H1 (cell line): ENCODE measurements around the gene NAGLU. TPM values are rescaled to one million over a fixed set of nuclear protein-coding genes. Genes with fewer than 3 reads are reported as not detected.

Source experiments
- CTCF ChIA-PET: fragments of 300-600 bp; sonication (Branson Sonifier 250); formaldehyde crosslinking; loops from one replicate; lab custom pipeline; 2021; ENCODE audit not compliant: partially characterized antibody; lab: Charles Lee
- POLR2A ChIA-PET: fragments of 300-600 bp; sonication (Branson Sonifier 250); formaldehyde crosslinking; loops from one replicate; lab custom pipeline; 2021; ENCODE audit warnings: inconsistent platforms; ENCODE audit not compliant: partially characterized antibody; lab: Charles Lee
- DNase-seq, 2 experiments: peaks; one replicate each; pipeline versions ENCODE4 v3.0.0 to v3.0.0-alpha.2; 2010 to 2022; ENCODE audit warnings: low spot score in 2 of 2, low read depth in 1 of 2, mixed read lengths in 1 of 2
- FAIRE-seq: peaks from 2 replicates; lab custom pipeline; 2011; peaks lifted over from hg19 to GRCh38; lab: Jason Lieb, UNC
- H2AFZ ChIP-seq: 2 replicates; pipeline ENCODE4 v1.8.1; 2012; ENCODE audit warnings: low read length, inconsistent platforms
- H2AK5ac ChIP-seq: 2 replicates; pipeline ENCODE4 v1.6.1; 2013; ENCODE audit warnings: low read depth, low read length
- H2BK120ac ChIP-seq: replicated peaks from 2 replicates; pipeline ENCODE3; 2013; ENCODE audit warnings: low read depth, low read length, inconsistent platforms
- H2BK12ac ChIP-seq: 2 replicates; pipeline ENCODE4 v1.6.1; 2013; ENCODE audit warnings: low read depth, low read length
- H2BK15ac ChIP-seq: 2 replicates; pipeline ENCODE4 v1.6.1; 2013; ENCODE audit warnings: low read length
- H2BK20ac ChIP-seq: 2 replicates; pipeline ENCODE4 v1.6.1; 2013; ENCODE audit warnings: low read length
- H2BK5ac ChIP-seq: 2 replicates; pipeline ENCODE4 v1.6.1; 2013; ENCODE audit warnings: low read depth, low read length
- H3K14ac ChIP-seq: 2 replicates; pipeline ENCODE4 v1.6.1; 2013; ENCODE audit warnings: inconsistent platforms; ENCODE audit not compliant: insufficient read length
- H3K18ac ChIP-seq: 2 replicates; pipeline ENCODE4 v1.6.1; 2013; ENCODE audit warnings: low read length; ENCODE audit errors: extremely low read depth
- H3K23ac ChIP-seq: 2 replicates; pipeline ENCODE4 v1.6.1; 2013; ENCODE audit warnings: inconsistent platforms; ENCODE audit not compliant: insufficient read length
- H3K23me2 ChIP-seq: 2 replicates; pipeline ENCODE4 v1.6.1; 2013; ENCODE audit warnings: low read depth, low read length
- H3K27ac ChIP-seq: 2 replicates; pipeline ENCODE4 v1.6.1; 2011; ENCODE audit warnings: low read depth, low read length, inconsistent platforms
- H3K27me3 ChIP-seq, 4 experiments: replicated peaks in 1 of 4; 1 replicate in 1 of 4; 2 replicates in 3 of 4; pipeline versions ENCODE4 v1.6.1 to v1.8.1; 2011 to 2013; ENCODE audit warnings: low read length in 3 of 4, mild to moderate bottlenecking in 3 of 4, inconsistent platforms in 2 of 4, mixed read lengths in 2 of 4, moderate library complexity in 1 of 4; ENCODE audit not compliant: control insufficient read depth in 3 of 4, insufficient read depth in 3 of 4; ENCODE audit errors: extremely low read depth in 1 of 4
- H3K36me3 ChIP-seq, 4 experiments: 2 replicates each; pipeline versions ENCODE4 v1.6.1 to v1.8.1; 2011 to 2013; ENCODE audit warnings: mild to moderate bottlenecking in 4 of 4, low read length in 3 of 4, moderate library complexity in 2 of 4, control low read depth in 1 of 4, inconsistent platforms in 1 of 4; ENCODE audit not compliant: insufficient read depth in 4 of 4, control insufficient read depth in 2 of 4
- H3K4ac ChIP-seq: replicated peaks from 2 replicates; pipeline ENCODE3; 2013; ENCODE audit warnings: low read length, low read depth, mixed read lengths, inconsistent platforms; ENCODE audit not compliant: insufficient read length
- H3K4me1 ChIP-seq, 4 experiments: replicated peaks in 1 of 4; 1 replicate in 1 of 4; 2 replicates in 3 of 4; pipeline versions ENCODE4 v1.6.1 to v1.8.1; 2011 to 2013; ENCODE audit warnings: low read length in 3 of 4, inconsistent platforms in 2 of 4, mixed read lengths in 1 of 4; ENCODE audit not compliant: insufficient read depth in 4 of 4, control insufficient read depth in 3 of 4
- H3K4me2 ChIP-seq, 2 experiments: 2 replicates each; pipeline versions ENCODE4 v1.6.1 to v1.8.1; 2011 to 2013; ENCODE audit warnings: low read depth in 2 of 2, low read length in 2 of 2, control low read depth in 1 of 2, inconsistent platforms in 1 of 2, mild to moderate bottlenecking in 1 of 2; ENCODE audit not compliant: insufficient read depth in 1 of 2
- H3K4me3 ChIP-seq, 4 experiments: fragments of 200-600, 300-600 bp in 1 of 4; sonication (generic), shearing (Covaris generic), sonication (Bioruptor Twin) in 1 of 4; 2 replicates each; pipeline versions ENCODE4 v1.5.1 to v1.8.1; 2011 to 2016; ENCODE audit warnings: low read length in 4 of 4, low read depth in 3 of 4, control low read depth in 2 of 4, inconsistent platforms in 2 of 4, mild to moderate bottlenecking in 2 of 4, mixed read lengths in 1 of 4, moderate library complexity in 1 of 4; ENCODE audit not compliant: insufficient read depth in 2 of 4; ENCODE audit errors: extremely low read depth in 1 of 4
- H3K56ac ChIP-seq: replicated peaks from 2 replicates; pipeline ENCODE3; 2013; ENCODE audit warnings: low read depth, mild to moderate bottlenecking, mixed read lengths, low read length, inconsistent platforms; ENCODE audit not compliant: insufficient read length
- H3K79me1 ChIP-seq: 2 replicates; pipeline ENCODE4 v1.6.1; 2013; ENCODE audit warnings: low read depth, low read length, control low read depth
- H3K79me2 ChIP-seq, 2 experiments: 2 replicates each; pipeline versions ENCODE4 v1.6.1 to v1.8.1; 2012 to 2013; ENCODE audit warnings: low read length in 2 of 2, mild to moderate bottlenecking in 2 of 2, inconsistent platforms in 1 of 2; ENCODE audit not compliant: insufficient read depth in 2 of 2, control insufficient read depth in 1 of 2
- H3K9ac ChIP-seq, 4 experiments: replicated peaks in 1 of 4; 1 replicate in 1 of 4; 2 replicates in 3 of 4; pipeline versions ENCODE4 v1.6.1 to v1.8.1; 2011 to 2013; ENCODE audit warnings: low read depth in 3 of 4, low read length in 3 of 4, control low read depth in 2 of 4, mild to moderate bottlenecking in 2 of 4, moderate library complexity in 2 of 4, inconsistent platforms in 1 of 4; ENCODE audit errors: extremely low read depth in 1 of 4
- H3K9me3 ChIP-seq, 2 experiments: 2 replicates each; pipeline versions ENCODE4 v1.6.1 to v1.8.1; 2012 to 2013; ENCODE audit warnings: mild to moderate bottlenecking in 2 of 2, moderate library complexity in 2 of 2, control low read depth in 1 of 2, inconsistent platforms in 1 of 2, low read depth in 1 of 2, low read length in 1 of 2, mixed read lengths in 1 of 2; ENCODE audit not compliant: insufficient read depth in 2 of 2
- H4K20me1 ChIP-seq, 2 experiments: replicated peaks in 1 of 2; 2 replicates each; pipeline versions ENCODE3 to v1.8.1; 2011 to 2013; ENCODE audit warnings: inconsistent platforms in 2 of 2, low read length in 2 of 2, mild to moderate bottlenecking in 1 of 2; ENCODE audit not compliant: insufficient read depth in 2 of 2, control insufficient read depth in 1 of 2
- H4K5ac ChIP-seq: 2 replicates; pipeline ENCODE4 v1.6.1; 2013; ENCODE audit warnings: low read length, low read depth, mixed read lengths, inconsistent platforms; ENCODE audit not compliant: insufficient read length
- H4K8ac ChIP-seq: 2 replicates; pipeline ENCODE4 v1.8.0; 2013; ENCODE audit warnings: mild to moderate bottlenecking, moderate library complexity, low read length, inconsistent platforms; ENCODE audit not compliant: insufficient read depth; ENCODE audit errors: extremely low read depth
- H4K91ac ChIP-seq: replicated peaks from 2 replicates; pipeline ENCODE3; 2013; ENCODE audit warnings: low read length, mixed read lengths, inconsistent platforms; ENCODE audit not compliant: insufficient read length
- BACH1 ChIP-seq: IDR thresholded peaks from 2 replicates; pipeline ENCODE4 v1.6.1; 2012; ENCODE audit warnings: low read length, improper control_type of control experiment
- JUN ChIP-seq: IDR thresholded peaks from 2 replicates; pipeline ENCODE4 v1.6.1; 2011; ENCODE audit warnings: low read depth, mild to moderate bottlenecking, improper control_type of control experiment, low read length
- JUND ChIP-seq: IDR thresholded peaks from 2 replicates; pipeline ENCODE4 v1.6.1; 2011; ENCODE audit warnings: mild to moderate bottlenecking, improper control_type of control experiment, low read length
- KDM4A ChIP-seq: IDR thresholded peaks from one replicate; pipeline ENCODE4 v1.7.1; 2012; ENCODE audit warnings: low read depth, mild to moderate bottlenecking, moderate library complexity, low read length, inconsistent platforms; ENCODE audit not compliant: severe bottlenecking
- PHF8 ChIP-seq: fragments of 200-600 bp; sonication (generic); conservative IDR thresholded peaks from 2 replicates; pipeline ENCODE4 v1.7.1; 2012; ENCODE audit warnings: low read depth, mild to moderate bottlenecking, inconsistent platforms, low read length, moderate library complexity
- POLR2AphosphoS5 ChIP-seq: IDR thresholded peaks from 2 replicates; pipeline ENCODE4 v1.6.1; 2011; ENCODE audit warnings: low read depth, low read length
- RFX5 ChIP-seq: IDR thresholded peaks from 2 replicates; pipeline ENCODE4 v1.6.1; 2011; ENCODE audit warnings: low read depth, low read length, improper control_type of control experiment, borderline replicate concordance
- SIN3A ChIP-seq, 2 experiments: IDR thresholded peaks in 1 of 2; conservative IDR thresholded peaks in 1 of 2; 2 replicates each; pipeline ENCODE4 v1.6.1; 2011 to 2012; ENCODE audit warnings: low read length in 2 of 2, improper control_type of control experiment in 1 of 2, low read depth in 1 of 2, mild to moderate bottlenecking in 1 of 2
- SIX5 ChIP-seq: IDR thresholded peaks from 2 replicates; pipeline ENCODE4 v1.6.1; 2011; ENCODE audit warnings: mild to moderate bottlenecking, low read depth, low read length
- TAF1 ChIP-seq: IDR thresholded peaks from 2 replicates; pipeline ENCODE4 v1.6.1; 2011; ENCODE audit warnings: mild to moderate bottlenecking, low read depth, low read length
- TBP ChIP-seq: IDR thresholded peaks from 2 replicates; pipeline ENCODE4 v1.6.1; 2011; ENCODE audit warnings: low read depth, low read length, improper control_type of control experiment
- TEAD4 ChIP-seq: IDR thresholded peaks from 2 replicates; pipeline ENCODE4 v1.6.1; 2012; ENCODE audit warnings: low read depth, low read length, inconsistent platforms, mixed read lengths
- ZNF274 ChIP-seq: IDR thresholded peaks from 2 replicates; pipeline ENCODE4 v1.7.0; 2012; ENCODE audit warnings: low read length, borderline replicate concordance; ENCODE audit errors: extremely low read depth
- WGBS, 2 experiments: shearing (Covaris generic) in 1 of 2; methylation state at CpG; one replicate each; pipeline versions ENCODE4 v1.1.6 to v1.1.7; 2013 to 2015; ENCODE audit warnings: low lambda C conversion rate in 2 of 2, mixed read lengths in 2 of 2, inconsistent platforms in 1 of 2, low coverage in 1 of 2, missing lambda C conversion rate in 1 of 2; ENCODE audit not compliant: insufficient replicate concordance in 2 of 2, insufficient coverage in 1 of 2, insufficient read length in 1 of 2; ENCODE audit errors: extremely low coverage in 1 of 2, missing lambda C conversion rate in 1 of 2; 5-methylcytosine and 5-hydroxymethylcytosine counted together
- polyA plus RNA-seq, 7 experiments: library from polyadenylated mRNA; depleted of rRNA in 3 of 7; stranded (reverse) in 5 of 7; unstranded in 2 of 7; fragments of >200 nt in 5 of 7; fragments of 200-250 nt in 2 of 7; gene quantifications; 1 replicate in 5 of 7; 2 replicates in 1 of 7; 4 replicates in 1 of 7; pipeline versions ENCODE4 v1.2.1 to v1.2.3, GENCODE V29; 2011 to 2013; ENCODE audit warnings: missing spikeins in 2 of 7, mixed read lengths in 2 of 7
- total RNA-seq: library from RNA; stranded (reverse); fragmentation: NEBNext Ultra II Directional; extraction: Animal tissue kit (Norgen Biotek cat#: 25700); gene quantifications from 2 replicates; pipeline ENCODE4 v1.2.1, GENCODE V29; 2021

The NAGLU gene
- total and polyA plus RNA-seq, 2 of the 8 experiments (the other 6 are each of a cell fraction or from before 2014, with no cell fraction given) = 21.3 to 21.6 TPM

- ChIA-PET CTCF (interaction anchor here (0.7 to 1.5 kb wide), 3 partner anchors 12 to 231 kb away, joined by 3 to 6 read pairs (median 4); no protein-coding TSS in a partner anchor), POLR2A (no interaction called here)
- H3K18ac ChIP-seq = no peak overlapping the region
- peaks cover 0 to 15% (median 8%) of the 10 kb centered on the region in 4 experiments; a peak in 5 of 8 replicates for H3K36me3 ChIP-seq
- H4K5ac ChIP-seq = no peak overlapping the region
- H3K4ac ChIP-seq = no peak overlapping the region
- no peak overlapping the region for H2BK12ac ChIP-seq
- no peak overlapping the region for H3K9ac ChIP-seq
- H3K9me3 ChIP-seq = no peaks in the 10 kb centered on the region
- no peaks in the 10 kb centered on the region; the same call in 1 of the 2 replicates for H3K79me1 ChIP-seq
- no peak overlapping the region for H2BK120ac ChIP-seq
- H2AK5ac ChIP-seq = no peak overlapping the region
- no peak for DNase-seq
- H3K14ac ChIP-seq = no peak overlapping the region
- H3K4me2 ChIP-seq = no peak overlapping the region
- FAIRE-seq = no peak
- H2AFZ ChIP-seq = no peak overlapping the region
- H4K8ac ChIP-seq = no peak overlapping the region
- H3K4me3 ChIP-seq = no peak overlapping the region
- peaks cover 5% of the 10 kb centered on the region for H3K23me2 ChIP-seq
- H3K23ac ChIP-seq = no peak overlapping the region
- H3K4me1 ChIP-seq = peaks cover 0 to 9% (median 8%) of the 10 kb centered on the region in 4 experiments; a peak in 6 of 7 replicates
- H3K27ac ChIP-seq = no peak overlapping the region
- H4K20me1 ChIP-seq = peaks cover 1 to 6% of the 10 kb centered on the region in 2 experiments
- no peak overlapping the region for H2BK15ac ChIP-seq
- no peak overlapping the region for H4K91ac ChIP-seq
- no peak overlapping the region for H3K56ac ChIP-seq
- WGBS, 2 experiments = 93% methylated on average over 17 of the region's 17 CpGs; no CpG with 5 or more reads in 1 of the 2 experiments
- H2BK20ac ChIP-seq = no peak overlapping the region
- H3K79me2 ChIP-seq = no peaks in the 10 kb centered on the region
- H3K27me3 ChIP-seq = no peaks in the 10 kb centered on the region
- no peak overlapping the region for H2BK5ac ChIP-seq
- no peak for TF ChIP-seq BACH1
- no peak for TF ChIP-seq SIN3A (conservative IDR thresholded peaks at IDR 0.05 in 1 of 2, IDR thresholded peaks at IDR 0.05 in 1 of 2; ENCODE audit: low read depth in 1 of 2, low read length in 2 of 2)
- no peak for TF ChIP-seq SIX5
- TF ChIP-seq KDM4A = no peak
- TF ChIP-seq ZNF274 = no peak
- no peak for TF ChIP-seq POLR2AphosphoS5
- no peak for TF ChIP-seq PHF8
- no peak for TF ChIP-seq TBP
- TF ChIP-seq RFX5 = no peak
- no peak for TF ChIP-seq JUN
- TF ChIP-seq TAF1 = no peak
- no peak for TF ChIP-seq TEAD4
- TF ChIP-seq JUND = no peak
These were observed 5.2 kb downstream of the NAGLU start for GRCh38 chr17:42541041-42541833.
